Measurements from ENCODE around the gene CIDEC.

Gene CIDEC

GRCh38 chr3:9879830-9880549 lies at the start of gene CIDEC:
TSS of gene CIDEC (minus strand) at chr3:9880253. CDS start at chr3:9878486, 1,767 bp downstream.
- no peak for TF ChIP-seq CTCF (IDR thresholded peaks at IDR 0.05; ENCODE audit: low read depth, low read length, missing control alignments)
- no peak for DNase-seq (ENCODE audit: low read depth)
- in situ Hi-C loops (cut with HindIII; ENCODE audit: low sequenced_read_pairs), result loop anchor here (5.0 kb wide), 1 partner anchor 52 kb away; the partner anchor contains the start of gene CRELD1
- no peak within 1 kb of the TSS for H3K4me3 ChIP-seq (ENCODE audit: low read depth, low read length)

- no peak for DNase-seq (ENCODE audit: low read depth)
- H3K4me3 ChIP-seq (ENCODE audit: low read depth, low read length), result no peak overlapping the region
- no peak for TF ChIP-seq CTCF (IDR thresholded peaks at IDR 0.05; ENCODE audit: low read depth, low read length, missing control alignments)
- in situ Hi-C loops (cut with HindIII; ENCODE audit: low sequenced_read_pairs), result no loop called here
Observed at GRCh38 chr3:9928158-9928557, 48.1 kb upstream of the CIDEC start.

DNA sequence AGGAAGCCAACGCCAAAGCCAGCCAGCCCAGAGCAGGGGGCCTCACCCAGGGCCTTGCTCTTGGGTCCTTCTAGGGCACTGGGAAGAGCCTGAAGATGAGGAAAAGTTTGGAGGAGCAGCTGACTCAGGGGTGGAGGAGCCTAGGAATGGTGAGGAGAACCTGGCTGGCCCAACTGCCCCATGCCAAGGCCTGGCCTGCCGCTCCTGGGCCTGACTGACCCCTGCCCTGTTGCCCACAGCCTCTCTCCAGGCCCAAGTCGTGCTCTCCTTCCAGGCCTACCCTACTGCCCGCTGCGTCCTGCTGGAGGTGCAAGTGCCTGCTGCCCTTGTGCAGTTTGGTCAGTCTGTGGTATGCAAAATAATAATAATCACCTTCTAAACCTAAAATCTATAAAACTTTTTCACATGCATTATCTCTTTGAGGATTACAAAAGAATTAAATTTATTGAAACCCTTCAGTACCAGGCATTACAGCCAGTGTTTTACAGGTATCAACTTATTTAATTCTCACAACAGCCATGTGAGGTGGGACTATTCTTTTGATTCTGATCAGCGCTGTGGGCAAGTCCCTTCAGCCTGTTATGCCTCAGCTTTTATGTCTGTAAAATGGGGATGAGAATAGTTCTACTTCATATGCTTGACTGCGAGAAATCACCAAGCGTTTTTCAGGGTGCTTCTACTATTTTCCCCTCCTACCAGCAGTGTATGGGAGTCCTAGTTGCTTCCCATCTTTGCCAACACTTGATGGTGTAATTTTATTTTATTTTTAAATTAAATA lies 38.4 kb upstream of the CIDEC start:
- in situ Hi-C loops (cut with HindIII; ENCODE audit: low sequenced_read_pairs), result no loop called here
- no peak for DNase-seq (ENCODE audit: low read depth)
- no peak overlapping the region for H3K4me3 ChIP-seq (ENCODE audit: low read depth, low read length)
- no peak for TF ChIP-seq CTCF (IDR thresholded peaks at IDR 0.05; ENCODE audit: low read depth, low read length, missing control alignments)

DNA sequence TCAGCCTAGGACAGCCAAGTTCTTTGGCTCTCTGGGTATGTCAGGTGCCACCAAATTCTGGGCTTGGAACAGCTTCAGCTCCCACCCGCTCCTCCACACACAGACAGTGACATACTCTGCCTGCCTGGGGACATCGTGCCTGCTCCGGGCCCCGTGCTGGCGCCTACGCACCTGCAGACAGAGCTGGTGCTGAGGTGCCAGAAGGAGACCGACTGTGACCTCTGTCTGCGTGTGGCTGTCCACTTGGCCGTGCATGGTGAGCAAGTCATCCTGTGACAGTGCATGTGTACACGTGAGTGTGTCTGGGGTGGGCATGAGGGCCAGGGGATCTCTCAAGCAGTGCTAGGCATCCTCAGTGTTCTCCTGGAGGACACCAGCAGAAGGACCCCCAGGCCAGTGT lies 37.8 kb upstream of the CIDEC start:
- DNase-seq (ENCODE audit: low read depth), result no peak
- in situ Hi-C loops (cut with HindIII; ENCODE audit: low sequenced_read_pairs), result no loop called here
- peak overlapping the region; percentile 48 for H3K4me3 ChIP-seq (ENCODE audit: low read depth, low read length)
- no peak for TF ChIP-seq CTCF (IDR thresholded peaks at IDR 0.05; ENCODE audit: low read depth, low read length, missing control alignments)

- peak within 1 kb of the TSS; percentile 48 for H3K4me3 ChIP-seq (ENCODE audit: low read depth, low read length)
- no peak for TF ChIP-seq CTCF (IDR thresholded peaks at IDR 0.05; ENCODE audit: low read depth, low read length, missing control alignments)
- in situ Hi-C loops (cut with HindIII; ENCODE audit: low sequenced_read_pairs), result no loop called here
- DNase-seq (ENCODE audit: low read depth), result peak; percentile 57
Observed at GRCh38 chr3:9916734-9917680, 37.0 kb upstream of the CIDEC start, which contains the start of gene IL17RC. TSS of gene IL17RC (plus strand) at chr3:9917098. CDS start at chr3:9917316, 218 bp downstream.

GRCh38 chr3:9916346-9916733 lies 36.3 kb upstream of the CIDEC start:
- H3K4me3 ChIP-seq (ENCODE audit: low read depth, low read length), result peak overlapping the region; percentile 48
- TF ChIP-seq CTCF (IDR thresholded peaks at IDR 0.05; ENCODE audit: low read depth, low read length, missing control alignments), result no peak
- in situ Hi-C loops (cut with HindIII; ENCODE audit: low sequenced_read_pairs), result no loop called here
- no peak for DNase-seq (ENCODE audit: low read depth)
